Measurements from ENCODE around the gene EFHC1.

GRCh38 chr6:52423971-52424381 lies 3.8 kb downstream of the EFHC1 start:
- TF ChIP-seq CTCF (IDR thresholded peaks at IDR 0.05; ENCODE audit: low read depth, low read length): no peak
- no peak for TF ChIP-seq POLR2A (IDR thresholded peaks at IDR 0.05; ENCODE audit: extremely low read depth, insufficient read length)

Measured in NB4 (cell line).